Activated naive CD8-positive, alpha-beta T cell treated with anti-CD3 and anti-CD28 coated beads, Interleukin-2, amount 10 ng/mL, durations not matched to agents 7 days and 5 days (primary cell): Measurements from ENCODE around the gene ANKRD17. TPM values are rescaled to one million over a fixed set of nuclear protein-coding genes. Genes with fewer than 3 reads are reported as not detected.
"Not testable (repeated sequence)": the region's sequence is repeated elsewhere in the genome, so short reads cannot be mapped to it uniquely, and the experiment has no call there.

Experiments
- ATAC-seq: fragments of 150-1000 bp; cut with Tn5 transposase; one replicate; pipeline ENCODE4 v1.10.0; 2021; ENCODE audit warnings: low read depth, moderate library complexity
- POLR2A ChIA-PET: fragments of 350-600 bp; sonication (Branson Sonifier 250); formaldehyde crosslinking; loops from one replicate; lab custom pipeline; 2021; ENCODE audit warnings: antibody characterized with exemption; lab: Charles Lee
- DNase-seq: peaks from one replicate; pipeline ENCODE4 v3.0.0; 2021
- H3K27ac Mint-ChIP-seq: one replicate; pipeline ENCODE4 v1.8.0; 2022; ENCODE audit warnings: mild to moderate bottlenecking, mixed read lengths
- H3K27me3 Mint-ChIP-seq: one replicate; pipeline ENCODE4 v1.8.0; 2022; ENCODE audit warnings: mild to moderate bottlenecking, moderate library complexity, mixed read lengths
- H3K36me3 Mint-ChIP-seq: one replicate; pipeline ENCODE4 v1.8.0; 2021; ENCODE audit warnings: mild to moderate bottlenecking, mixed read lengths
- H3K4me1 Mint-ChIP-seq: one replicate; pipeline ENCODE4 v1.8.0; 2021; ENCODE audit warnings: mixed read lengths
- H3K4me3 Mint-ChIP-seq: one replicate; pipeline ENCODE4 v1.8.0; 2022; ENCODE audit warnings: mild to moderate bottlenecking, moderate library complexity, mixed read lengths
- H3K9me3 Mint-ChIP-seq: one replicate; pipeline ENCODE4 v1.8.0; 2021; ENCODE audit warnings: mixed read lengths
- total RNA-seq, 2 experiments: library from RNA; stranded (reverse); gene quantifications; one replicate each; pipeline ENCODE4 v1.2.3, GENCODE V29; 2021

Gene ANKRD17, protein sequence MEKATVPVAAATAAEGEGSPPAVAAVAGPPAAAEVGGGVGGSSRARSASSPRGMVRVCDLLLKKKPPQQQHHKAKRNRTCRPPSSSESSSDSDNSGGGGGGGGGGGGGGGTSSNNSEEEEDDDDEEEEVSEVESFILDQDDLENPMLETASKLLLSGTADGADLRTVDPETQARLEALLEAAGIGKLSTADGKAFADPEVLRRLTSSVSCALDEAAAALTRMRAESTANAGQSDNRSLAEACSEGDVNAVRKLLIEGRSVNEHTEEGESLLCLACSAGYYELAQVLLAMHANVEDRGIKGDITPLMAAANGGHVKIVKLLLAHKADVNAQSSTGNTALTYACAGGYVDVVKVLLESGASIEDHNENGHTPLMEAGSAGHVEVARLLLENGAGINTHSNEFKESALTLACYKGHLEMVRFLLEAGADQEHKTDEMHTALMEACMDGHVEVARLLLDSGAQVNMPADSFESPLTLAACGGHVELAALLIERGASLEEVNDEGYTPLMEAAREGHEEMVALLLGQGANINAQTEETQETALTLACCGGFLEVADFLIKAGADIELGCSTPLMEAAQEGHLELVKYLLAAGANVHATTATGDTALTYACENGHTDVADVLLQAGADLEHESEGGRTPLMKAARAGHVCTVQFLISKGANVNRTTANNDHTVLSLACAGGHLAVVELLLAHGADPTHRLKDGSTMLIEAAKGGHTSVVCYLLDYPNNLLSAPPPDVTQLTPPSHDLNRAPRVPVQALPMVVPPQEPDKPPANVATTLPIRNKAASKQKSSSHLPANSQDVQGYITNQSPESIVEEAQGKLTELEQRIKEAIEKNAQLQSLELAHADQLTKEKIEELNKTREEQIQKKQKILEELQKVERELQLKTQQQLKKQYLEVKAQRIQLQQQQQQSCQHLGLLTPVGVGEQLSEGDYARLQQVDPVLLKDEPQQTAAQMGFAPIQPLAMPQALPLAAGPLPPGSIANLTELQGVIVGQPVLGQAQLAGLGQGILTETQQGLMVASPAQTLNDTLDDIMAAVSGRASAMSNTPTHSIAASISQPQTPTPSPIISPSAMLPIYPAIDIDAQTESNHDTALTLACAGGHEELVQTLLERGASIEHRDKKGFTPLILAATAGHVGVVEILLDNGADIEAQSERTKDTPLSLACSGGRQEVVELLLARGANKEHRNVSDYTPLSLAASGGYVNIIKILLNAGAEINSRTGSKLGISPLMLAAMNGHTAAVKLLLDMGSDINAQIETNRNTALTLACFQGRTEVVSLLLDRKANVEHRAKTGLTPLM (N-terminal part only)
- 10 to 100 TPM; 49.8 to 53.0 TPM for total RNA-seq

DNA sequence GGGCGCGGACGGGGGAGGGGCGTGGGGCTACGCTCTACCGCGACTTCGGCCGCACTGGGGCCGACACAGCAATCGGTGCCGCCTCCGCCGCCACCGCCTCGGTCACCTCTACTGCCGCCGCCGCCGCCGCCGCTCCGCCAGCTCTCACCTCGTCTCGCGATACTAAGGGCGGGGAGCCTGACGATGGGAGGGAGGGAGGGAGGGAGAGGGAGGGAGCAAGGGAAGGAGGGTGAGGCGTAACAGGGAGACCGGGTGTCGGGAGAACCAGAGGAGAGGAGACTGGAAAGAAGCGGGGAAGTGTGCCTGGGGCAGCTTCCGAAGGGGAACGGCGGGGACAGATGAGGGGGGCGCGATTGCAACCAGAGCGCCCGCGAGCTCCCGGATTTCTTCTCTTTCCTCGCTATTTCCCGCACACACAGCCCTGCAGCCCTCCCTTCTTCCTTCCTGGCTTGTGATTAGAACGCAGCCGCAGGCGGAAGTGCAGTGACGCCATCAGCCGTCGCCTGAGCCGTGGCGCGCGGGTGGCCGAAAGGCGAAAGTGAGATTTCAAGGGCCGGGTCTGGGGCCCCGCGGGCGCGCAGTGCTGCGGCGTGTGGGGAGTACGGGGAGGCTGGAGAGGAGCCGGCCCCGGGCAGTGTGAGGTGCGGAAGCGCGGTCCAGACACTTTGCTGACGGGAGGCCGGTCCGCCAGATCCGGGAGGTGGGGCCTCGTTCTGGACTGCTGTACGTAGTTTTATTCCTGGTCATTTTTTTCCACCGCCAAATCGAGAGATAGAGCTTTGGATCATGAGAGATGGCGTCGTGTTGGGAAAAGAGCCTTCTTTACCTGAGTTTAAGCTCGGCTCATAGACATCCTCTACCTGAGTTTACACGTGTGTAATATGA is at the start of gene ANKRD17:
Gene ANKRD17, minus strand, starts transcription at position 113 of the 885 bp plus-strand sequence. CDS start 130 bp downstream, outside the sequence.
- Mint-ChIP-seq H3K4me1 (peaks cover 35% of the 10 kb centered on the region), H3K36me3 (peaks cover 8% of the 10 kb centered on the region), H3K27ac (peak within 1 kb of the TSS; percentile 100), H3K27me3 (no peaks in the 10 kb centered on the region), H3K9me3 (no peaks in the 10 kb centered on the region), H3K4me3 (peak within 1 kb of the TSS; percentile 97)
- ATAC-seq (peak; percentile 84), DNase-seq (peak; percentile 92)
- POLR2A ChIA-PET: interaction anchor here (0.7 to 4.5 kb wide), 5 partner anchors 36 to 190 kb away, joined by 3 to 43 read pairs (median 4); partner anchors contain the start of gene COX18

DNA sequence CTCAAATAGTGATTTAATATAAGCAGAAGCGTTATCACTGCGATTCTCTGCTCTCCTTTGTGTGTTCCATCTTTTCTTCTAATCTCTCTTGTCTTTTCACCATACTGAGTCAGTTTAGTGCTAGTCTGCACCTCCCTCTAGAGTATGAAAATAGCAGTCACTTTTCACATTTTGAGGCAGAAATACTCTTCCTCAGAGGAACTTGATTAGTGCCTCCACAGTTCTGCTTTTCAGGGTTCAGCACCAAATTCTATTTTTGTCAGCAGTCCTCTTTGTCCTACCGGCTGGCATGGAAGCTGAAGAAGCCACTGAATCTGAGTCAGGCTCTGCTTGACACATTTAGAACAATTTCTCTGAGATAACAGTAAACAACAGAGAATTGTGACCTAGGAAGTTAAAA is 49.7 kb upstream of the ANKRD17 start:
- no peaks in the 10 kb centered on the region for H3K36me3 Mint-ChIP-seq
- DNase-seq: no peak
- ATAC-seq: no peak
- H3K4me1 Mint-ChIP-seq: no peaks in the 10 kb centered on the region
- H3K9me3 Mint-ChIP-seq: no peaks in the 10 kb centered on the region
- H3K27ac Mint-ChIP-seq: no peak overlapping the region
- POLR2A ChIA-PET: no interaction called here
- no peaks in the 10 kb centered on the region for H3K27me3 Mint-ChIP-seq
- no peak overlapping the region for H3K4me3 Mint-ChIP-seq

DNA sequence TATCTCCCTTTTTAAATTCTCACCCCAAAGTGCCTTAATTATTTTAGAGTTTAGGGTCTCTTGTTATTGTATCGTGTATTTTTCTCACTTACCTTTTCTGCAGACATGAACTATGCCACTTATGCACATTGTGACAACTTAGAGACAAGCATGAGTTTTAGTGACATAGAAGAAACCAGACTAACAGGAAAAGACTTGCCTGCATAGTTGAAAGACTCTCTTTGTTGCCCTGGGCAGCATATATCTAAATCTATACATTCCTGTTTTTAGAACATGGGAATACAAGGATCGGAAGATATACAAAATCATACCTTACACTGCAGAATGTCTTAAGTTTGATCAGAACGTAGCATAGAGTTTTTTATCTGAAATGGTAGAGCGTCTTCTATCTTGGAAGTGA is 45.1 kb upstream of the ANKRD17 start:
- H3K4me1 Mint-ChIP-seq: no peaks in the 10 kb centered on the region
- no peak for ATAC-seq

DNA sequence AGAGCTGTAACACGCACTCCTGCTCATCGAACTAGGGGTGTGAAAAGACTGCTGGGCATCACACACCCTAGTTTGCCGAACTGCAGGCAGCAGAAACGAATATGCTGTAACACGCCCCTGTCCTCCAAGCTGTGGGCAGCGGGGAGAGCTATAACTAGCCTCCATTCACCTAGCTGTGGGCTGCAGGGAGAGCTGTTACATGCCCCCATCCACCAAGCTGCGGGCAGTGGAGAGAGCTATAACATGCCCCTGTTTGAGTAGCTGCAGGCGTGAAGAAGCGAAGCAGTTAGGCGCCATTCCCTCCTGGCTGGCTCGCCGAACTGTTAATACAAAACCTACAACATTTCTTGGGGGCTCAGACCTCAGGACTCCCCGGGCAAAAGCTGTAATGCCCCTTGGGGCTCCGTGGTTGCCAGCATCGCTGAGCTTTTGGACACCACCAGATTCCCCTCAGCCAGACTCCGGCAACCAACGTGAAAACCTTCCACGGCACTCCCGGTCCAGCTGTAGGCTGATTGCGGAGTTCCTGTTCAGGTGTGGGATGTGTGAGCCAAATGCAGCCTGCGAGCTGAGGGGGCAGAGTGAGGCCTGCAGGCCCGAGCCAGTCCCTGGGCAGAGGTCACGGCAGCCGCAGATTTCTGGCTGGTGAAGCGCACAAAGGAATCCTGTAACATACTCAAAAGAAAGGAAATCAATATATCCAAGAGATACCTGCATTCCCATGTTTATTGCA is 41.1 kb upstream of the ANKRD17 start:
- no peaks in the 10 kb centered on the region for H3K4me1 Mint-ChIP-seq
- no peak for ATAC-seq
- H3K4me3 Mint-ChIP-seq: no peak overlapping the region
- no peaks in the 10 kb centered on the region for H3K36me3 Mint-ChIP-seq
- H3K27ac Mint-ChIP-seq: no peak overlapping the region
- peaks cover 1% of the 10 kb centered on the region for H3K9me3 Mint-ChIP-seq
- DNase-seq: no peak
- POLR2A ChIA-PET: no interaction called here
- no peaks in the 10 kb centered on the region for H3K27me3 Mint-ChIP-seq

More for the DNA sequence above, 45.1 kb upstream of the ANKRD17 start:
- H3K36me3 Mint-ChIP-seq: no peaks in the 10 kb centered on the region
- H3K4me3 Mint-ChIP-seq: no peak overlapping the region
- no peak overlapping the region for H3K27ac Mint-ChIP-seq
- H3K9me3 Mint-ChIP-seq: peaks cover 1% of the 10 kb centered on the region
- H3K27me3 Mint-ChIP-seq: no peaks in the 10 kb centered on the region
- POLR2A ChIA-PET: no interaction called here
- no peak for DNase-seq

- DNase-seq, H3K36me3 Mint-ChIP-seq, H3K4me1 Mint-ChIP-seq, ATAC-seq, H3K4me3 Mint-ChIP-seq, H3K27ac Mint-ChIP-seq, H3K27me3 Mint-ChIP-seq, POLR2A ChIA-PET, H3K9me3 Mint-ChIP-seq: not testable (repeated sequence)
Measured at GRCh38 chr4:73292661-73293060, 34.1 kb upstream of the ANKRD17 start.

DNA sequence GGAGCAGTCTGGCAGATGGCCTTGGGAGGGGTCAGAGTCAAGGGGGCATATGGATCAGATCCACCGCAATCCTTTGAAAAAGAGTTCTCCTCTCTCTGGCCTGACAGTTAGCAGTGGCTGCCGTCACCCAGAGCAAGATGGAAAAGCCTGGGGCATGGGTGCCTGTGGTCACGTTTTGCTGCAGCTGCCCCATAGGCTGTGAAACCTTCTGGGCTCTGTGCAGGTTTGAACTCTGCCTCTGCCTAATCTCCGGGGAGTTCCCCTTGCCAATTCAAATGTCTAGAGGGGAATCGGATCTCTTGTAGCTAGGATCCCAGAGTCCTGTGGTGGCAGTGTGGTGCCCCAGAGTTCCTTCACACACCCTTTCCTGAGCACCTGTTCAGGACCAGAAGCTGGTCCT is 23.4 kb upstream of the ANKRD17 start:
- ATAC-seq (no peak), DNase-seq (no peak)
- H3K36me3 Mint-ChIP-seq: peaks cover 17% of the 10 kb centered on the region
- POLR2A ChIA-PET: no interaction called here
- no peaks in the 10 kb centered on the region for H3K27me3 Mint-ChIP-seq
- no peak overlapping the region for H3K27ac Mint-ChIP-seq
- peaks cover 11% of the 10 kb centered on the region for H3K9me3 Mint-ChIP-seq
- no peak overlapping the region for H3K4me3 Mint-ChIP-seq
- peaks cover 7% of the 10 kb centered on the region for H3K4me1 Mint-ChIP-seq

- Mint-ChIP-seq H3K27ac (no peak overlapping the region), H3K4me1 (peaks cover 7% of the 10 kb centered on the region), H3K9me3 (peaks cover 9% of the 10 kb centered on the region), H3K4me3 (no peak overlapping the region), H3K27me3 (no peaks in the 10 kb centered on the region), H3K36me3 (peaks cover 17% of the 10 kb centered on the region)
- DNase-seq (no peak), ATAC-seq (no peak)
- POLR2A ChIA-PET: no interaction called here
Measured at GRCh38 chr4:73281396-73281795, 22.8 kb upstream of the ANKRD17 start.

DNA sequence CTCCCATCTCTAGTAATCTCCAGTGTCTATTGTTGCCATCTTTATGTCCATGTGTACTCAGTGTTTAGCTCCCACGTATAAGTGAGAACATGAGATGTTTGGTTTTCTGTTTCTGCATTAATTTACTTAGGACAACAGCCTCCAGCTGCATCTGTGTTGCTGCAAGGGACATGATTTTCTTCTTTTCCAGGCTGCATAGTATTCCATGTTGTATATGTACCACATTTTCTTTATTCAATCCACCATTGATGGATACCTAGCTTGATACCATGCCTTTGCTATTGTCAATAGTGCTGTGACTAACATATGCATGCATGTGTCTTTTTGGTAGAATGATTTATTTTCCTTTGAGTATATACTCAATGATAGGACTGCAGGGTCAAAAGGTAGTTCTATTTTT is 18.6 kb upstream of the ANKRD17 start:
- H3K4me3 Mint-ChIP-seq: no peak overlapping the region
- no peak for ATAC-seq
- H3K9me3 Mint-ChIP-seq: peaks cover 12% of the 10 kb centered on the region

DNA sequence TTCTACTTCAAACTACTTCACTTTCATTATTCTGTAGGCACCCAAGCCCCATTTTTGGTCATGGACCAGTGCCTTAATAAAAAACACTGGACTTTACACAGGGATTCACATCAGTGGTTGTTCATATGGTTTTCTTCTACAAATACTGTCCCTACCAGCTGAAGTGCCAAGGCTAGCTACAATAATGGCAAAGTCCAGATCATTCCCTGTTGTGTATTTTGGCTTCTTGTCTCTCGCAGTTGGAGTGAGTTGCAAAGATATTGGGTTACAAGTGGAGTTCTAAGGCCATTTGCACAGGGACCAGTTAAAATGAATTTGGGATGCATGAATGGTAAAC is 16.7 kb upstream of the ANKRD17 start:
- Mint-ChIP-seq H3K9me3 (peaks cover 10% of the 10 kb centered on the region), H3K27ac (no peak overlapping the region), H3K36me3 (peaks cover 10% of the 10 kb centered on the region), H3K27me3 (no peaks in the 10 kb centered on the region), H3K4me1 (peaks cover 7% of the 10 kb centered on the region), H3K4me3 (no peak overlapping the region)
- DNase-seq: no peak
- POLR2A ChIA-PET: no interaction called here
- no peak for ATAC-seq

More for the DNA sequence above, 18.6 kb upstream of the ANKRD17 start:
- H3K27ac Mint-ChIP-seq: no peak overlapping the region
- peaks cover 18% of the 10 kb centered on the region for H3K36me3 Mint-ChIP-seq
- no peak for DNase-seq
- H3K4me1 Mint-ChIP-seq: peaks cover 9% of the 10 kb centered on the region
- no peaks in the 10 kb centered on the region for H3K27me3 Mint-ChIP-seq
- POLR2A ChIA-PET: no interaction called here

DNA sequence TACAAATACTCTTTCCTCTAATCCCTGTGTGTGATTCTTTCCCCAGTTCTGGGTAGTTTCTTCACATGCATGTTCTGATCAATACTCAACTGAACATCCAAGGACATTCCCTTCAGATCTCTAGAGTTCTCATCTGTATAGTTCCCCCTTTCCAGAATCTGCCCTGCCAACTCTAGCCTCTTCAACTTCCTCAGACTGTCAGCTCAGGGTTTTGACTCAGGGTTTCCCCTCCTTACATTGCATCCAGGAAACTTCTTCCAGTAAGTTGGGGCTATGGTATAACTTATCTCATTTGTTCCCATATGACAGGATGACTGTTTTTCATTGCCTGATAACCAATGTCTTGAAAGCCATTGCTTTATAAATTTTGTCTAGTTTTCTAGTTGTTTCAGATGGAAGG is 14.2 kb upstream of the ANKRD17 start:
- H3K27me3 Mint-ChIP-seq: no peaks in the 10 kb centered on the region
- no peak overlapping the region for H3K27ac Mint-ChIP-seq
- peaks cover 2% of the 10 kb centered on the region for H3K4me1 Mint-ChIP-seq

GRCh38 chr4:73267050-73267449 is 8.5 kb upstream of the ANKRD17 start:
- DNase-seq: no peak

More for the DNA sequence above, 14.2 kb upstream of the ANKRD17 start:
- Mint-ChIP-seq H3K36me3 (peaks cover 4% of the 10 kb centered on the region), H3K4me3 (no peak overlapping the region), H3K9me3 (peaks cover 7% of the 10 kb centered on the region)
- ATAC-seq: no peak
- POLR2A ChIA-PET: no interaction called here
- no peak for DNase-seq

More at GRCh38 chr4:73267050-73267449, 8.5 kb upstream of the ANKRD17 start:
- H3K4me1 Mint-ChIP-seq: peaks cover 5% of the 10 kb centered on the region
- no peaks in the 10 kb centered on the region for H3K9me3 Mint-ChIP-seq
- no peak for ATAC-seq
- H3K27ac Mint-ChIP-seq: no peak overlapping the region
- POLR2A ChIA-PET: no interaction called here
- H3K36me3 Mint-ChIP-seq: peaks cover 2% of the 10 kb centered on the region
- no peak overlapping the region for H3K4me3 Mint-ChIP-seq
- no peaks in the 10 kb centered on the region for H3K27me3 Mint-ChIP-seq
